K562 (cell line): Measurements from ENCODE around the gene KCNK7. TPM values are rescaled to one million over a fixed set of nuclear protein-coding genes. Genes with fewer than 3 reads are reported as not detected.
A peak's percentile ranks its signal among the peaks of the same experiment; 100 is the strongest.

Experiments used
- CBX8 ChIP-seq: fragments of 200-600 bp; sonication (generic); IDR thresholded peaks from 2 replicates; pipeline ENCODE4 v1.6.1; 2012; ENCODE audit warnings: borderline replicate concordance, mixed run types, low read depth, mild to moderate bottlenecking, moderate library complexity, mixed read lengths, low read length, control low read depth, inconsistent platforms; ENCODE audit not compliant: poor library complexity, severe bottlenecking; ENCODE audit errors: extremely low read depth
- CC2D1A ChIP-seq: fragments of 450-650 bp; IDR thresholded peaks from 2 replicates; pipeline ENCODE4 v1.6.1; 2017; ENCODE audit warnings: mild to moderate bottlenecking
- FIP1L1 ChIP-seq: fragments of 200-400 bp; formaldehyde crosslinking; IDR thresholded peaks from 2 replicates; pipeline ENCODE4 v1.6.1; 2018; ENCODE audit warnings: mild to moderate bottlenecking, low read depth, low read length; ENCODE audit not compliant: poor library complexity, severe bottlenecking
- FOS ChIP-seq: IDR thresholded peaks from 3 replicates; pipeline ENCODE4 v1.6.1; 2011; ENCODE audit not compliant: insufficient read length; ENCODE audit errors: extremely low read depth
- MXI1 ChIP-seq: IDR thresholded peaks from 2 replicates; pipeline ENCODE4 v1.6.1; 2011; ENCODE audit warnings: low read depth, mild to moderate bottlenecking, improper control_type of control experiment, low read length
- NFE2 ChIP-seq: IDR thresholded peaks from 2 replicates; pipeline ENCODE4 v1.6.1; 2014; ENCODE audit warnings: antibody characterized with exemption, low read depth
- POLR2G ChIP-seq: fragments of 200-400 bp; formaldehyde crosslinking; IDR thresholded peaks from 2 replicates; pipeline ENCODE4 v1.6.1; 2017; ENCODE audit warnings: low read depth, mild to moderate bottlenecking, antibody characterized with exemption, low read length, moderate library complexity
- SMARCA4 ChIP-seq: fragments of 450-650 bp; IDR thresholded peaks from 2 replicates; pipeline ENCODE4 v1.6.1; 2016
- SREBF1 ChIP-seq: fragments of 150-350 bp; IDR thresholded peaks from 2 replicates; pipeline ENCODE4 v1.6.1; 2014; ENCODE audit warnings: antibody characterized with exemption, low read depth, low read length, borderline replicate concordance
- TEAD4 ChIP-seq, 2 experiments: sonication (generic) in 1 of 2; formaldehyde crosslinking in 1 of 2; IDR thresholded peaks; 2 replicates each; pipeline versions ENCODE4 v1.6.1 to v1.8.0; 2012 to 2022; ENCODE audit warnings: borderline replicate concordance in 1 of 2, inconsistent platforms in 1 of 2, low read length in 1 of 2, mild to moderate bottlenecking in 1 of 2, missing genetic modification reagents in 1 of 2
- YBX1 ChIP-seq: fragments of 450-650 bp; IDR thresholded peaks from 2 replicates; pipeline ENCODE4 v1.7.1; 2016; ENCODE audit warnings: mild to moderate bottlenecking
- ZNF134 ChIP-seq: fragments of 250-450 bp; sonication (Bioruptor Pico); conservative IDR thresholded peaks from 2 replicates; pipeline ENCODE4 v1.4.0; 2020
- polyA plus RNA-seq, 8 experiments: library from polyadenylated mRNA; depleted of rRNA in 4 of 8; stranded (reverse) in 5 of 8; unstranded in 3 of 8; fragments of >200 nt; fragmentation: Nextera tagmentation in 2 of 8; fragmentation: Illumina TruSeq in 1 of 8; extraction: Ambion mirVana in 2 of 8; extraction: Trizol in 1 of 8; gene quantifications; 2 replicates each; pipeline versions ENCODE4 v1.2.1 to v1.2.3, GENCODE V29; 2011 to 2014; ENCODE audit warnings: inconsistent platforms in 1 of 8, missing spikeins in 1 of 8
- total RNA-seq, 7 experiments: library from RNA; depleted of rRNA in 6 of 7; stranded (reverse); fragments of >200 nt in 6 of 7; fragmentation: Illumina TruSeq in 2 of 7; extraction: Trizol in 2 of 7; gene quantifications; 2 replicates each; pipeline versions ENCODE4 v1.2.1 to v1.2.3, GENCODE V29; 2011 to 2021; ENCODE audit warnings: low replicate concordance in 1 of 7
- TF ChIP-seq, protein P1 (sequence below): fragments of 200-800 bp; sonication (Bioruptor generic); IDR thresholded peaks from 2 replicates; pipeline ENCODE4 v1.6.1; 2016; ENCODE audit warnings: missing genetic modification characterization, missing compliant biosample characterization
- TF ChIP-seq, protein P2 (sequence below): fragments of 450-650 bp; IDR thresholded peaks from one replicate; pipeline ENCODE4 v1.6.1; 2018; ENCODE audit warnings: mild to moderate bottlenecking, moderate library complexity; ENCODE audit not compliant: partially characterized antibody
- TF ChIP-seq, protein P3 (sequence below): fragments of 450-650 bp; IDR thresholded peaks from 2 replicates; pipeline ENCODE4 v1.6.1; 2017; ENCODE audit warnings: mild to moderate bottlenecking, moderate library complexity
- TF ChIP-seq, protein P4 (sequence below): conservative IDR thresholded peaks from 2 replicates; pipeline ENCODE4 v1.6.1; 2011; ENCODE audit warnings: low read depth, mild to moderate bottlenecking, low read length; ENCODE audit not compliant: control insufficient read depth

The KCNK7 gene
- total and polyA plus RNA-seq, 9 of the 15 experiments (the other 6 are each of a cell fraction or from before 2014, with no cell fraction given), result 0.07 to 0.40 TPM; not detected in 7

DNA sequence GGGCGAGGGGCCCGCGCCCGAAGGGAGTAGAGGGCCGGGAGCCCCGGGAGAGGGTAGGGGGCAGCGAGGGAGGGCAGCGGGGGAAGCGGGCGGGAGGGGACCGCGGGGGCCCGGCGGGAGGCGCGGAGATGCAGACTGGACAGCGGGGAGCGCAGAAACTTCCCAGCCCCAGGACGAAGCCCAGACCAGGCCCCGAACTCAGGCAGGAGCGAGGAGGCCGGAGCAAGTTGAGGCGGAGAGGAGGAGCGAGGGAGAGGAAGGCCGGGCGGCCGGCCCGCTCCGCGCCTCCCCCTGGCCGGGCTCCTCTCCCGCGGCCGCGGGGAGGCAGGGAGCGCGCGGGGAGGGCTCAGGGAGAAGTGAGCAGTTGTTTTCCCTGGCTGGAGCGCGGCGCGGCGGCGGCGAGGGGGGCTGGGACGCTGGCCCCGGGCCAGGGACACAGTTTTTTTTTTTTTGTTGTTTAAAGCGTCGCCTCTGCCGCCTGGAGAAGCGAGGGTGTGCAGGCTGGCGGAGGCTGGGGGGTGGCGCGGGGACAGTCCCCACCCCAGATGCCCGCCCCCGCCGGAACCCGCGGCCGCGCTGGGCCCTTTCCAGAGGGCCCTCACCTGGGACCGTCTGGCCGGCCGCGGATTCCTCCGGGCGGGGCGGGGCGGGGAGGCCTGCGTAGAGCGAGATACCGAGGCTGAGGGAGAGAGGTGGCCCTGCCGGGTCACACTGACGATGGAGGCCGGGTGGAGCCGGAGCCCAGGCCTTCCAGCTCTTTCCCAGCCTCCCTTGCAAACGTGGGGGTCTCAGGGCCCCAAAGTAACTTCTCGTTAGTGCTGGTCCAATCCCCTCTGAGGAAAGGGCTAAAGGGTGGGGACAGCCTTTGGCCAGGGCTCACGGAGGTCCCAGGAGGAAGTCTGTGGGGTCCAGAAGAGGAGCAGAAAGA, 37.3 kb downstream of the KCNK7 start, which contains the start of gene LTBP3 (continued):
- TF ChIP-seq FOS (no peak), CBX8 (no peak), CC2D1A (no peak), TEAD4 (IDR thresholded peaks at IDR 0.05; ENCODE audit: low read length) (peak; percentile 38; the same call in 1 of the 2 replicates), TEAD4 (CRISPR knock-in tag; IDR thresholded peaks at IDR 0.05; ENCODE audit: borderline replicate concordance) (no peak), YBX1 (no peak), ZNF134 (CRISPR knock-in tag) (no peak), SREBF1 (no peak), MXI1 (no peak), NFE2 (no peak), FIP1L1 (peak; percentile 13), SMARCA4 (no peak), POLR2G (peak; percentile 86)
- TF ChIP-seq, protein P1, sequence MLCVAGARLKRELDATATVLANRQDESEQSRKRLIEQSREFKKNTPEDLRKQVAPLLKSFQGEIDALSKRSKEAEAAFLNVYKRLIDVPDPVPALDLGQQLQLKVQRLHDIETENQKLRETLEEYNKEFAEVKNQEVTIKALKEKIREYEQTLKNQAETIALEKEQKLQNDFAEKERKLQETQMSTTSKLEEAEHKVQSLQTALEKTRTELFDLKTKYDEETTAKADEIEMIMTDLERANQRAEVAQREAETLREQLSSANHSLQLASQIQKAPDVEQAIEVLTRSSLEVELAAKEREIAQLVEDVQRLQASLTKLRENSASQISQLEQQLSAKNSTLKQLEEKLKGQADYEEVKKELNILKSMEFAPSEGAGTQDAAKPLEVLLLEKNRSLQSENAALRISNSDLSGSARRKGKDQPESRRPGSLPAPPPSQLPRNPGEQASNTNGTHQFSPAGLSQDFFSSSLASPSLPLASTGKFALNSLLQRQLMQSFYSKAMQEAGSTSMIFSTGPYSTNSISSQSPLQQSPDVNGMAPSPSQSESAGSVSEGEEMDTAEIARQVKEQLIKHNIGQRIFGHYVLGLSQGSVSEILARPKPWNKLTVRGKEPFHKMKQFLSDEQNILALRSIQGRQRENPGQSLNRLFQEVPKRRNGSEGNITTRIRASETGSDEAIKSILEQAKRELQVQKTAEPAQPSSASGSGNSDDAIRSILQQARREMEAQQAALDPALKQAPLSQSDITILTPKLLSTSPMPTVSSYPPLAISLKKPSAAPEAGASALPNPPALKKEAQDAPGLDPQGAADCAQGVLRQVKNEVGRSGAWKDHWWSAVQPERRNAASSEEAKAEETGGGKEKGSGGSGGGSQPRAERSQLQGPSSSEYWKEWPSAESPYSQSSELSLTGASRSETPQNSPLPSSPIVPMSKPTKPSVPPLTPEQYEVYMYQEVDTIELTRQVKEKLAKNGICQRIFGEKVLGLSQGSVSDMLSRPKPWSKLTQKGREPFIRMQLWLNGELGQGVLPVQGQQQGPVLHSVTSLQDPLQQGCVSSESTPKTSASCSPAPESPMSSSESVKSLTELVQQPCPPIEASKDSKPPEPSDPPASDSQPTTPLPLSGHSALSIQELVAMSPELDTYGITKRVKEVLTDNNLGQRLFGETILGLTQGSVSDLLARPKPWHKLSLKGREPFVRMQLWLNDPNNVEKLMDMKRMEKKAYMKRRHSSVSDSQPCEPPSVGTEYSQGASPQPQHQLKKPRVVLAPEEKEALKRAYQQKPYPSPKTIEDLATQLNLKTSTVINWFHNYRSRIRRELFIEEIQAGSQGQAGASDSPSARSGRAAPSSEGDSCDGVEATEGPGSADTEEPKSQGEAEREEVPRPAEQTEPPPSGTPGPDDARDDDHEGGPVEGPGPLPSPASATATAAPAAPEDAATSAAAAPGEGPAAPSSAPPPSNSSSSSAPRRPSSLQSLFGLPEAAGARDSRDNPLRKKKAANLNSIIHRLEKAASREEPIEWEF (CRISPR knock-in tag), result no peak
- TF ChIP-seq, protein P2, sequence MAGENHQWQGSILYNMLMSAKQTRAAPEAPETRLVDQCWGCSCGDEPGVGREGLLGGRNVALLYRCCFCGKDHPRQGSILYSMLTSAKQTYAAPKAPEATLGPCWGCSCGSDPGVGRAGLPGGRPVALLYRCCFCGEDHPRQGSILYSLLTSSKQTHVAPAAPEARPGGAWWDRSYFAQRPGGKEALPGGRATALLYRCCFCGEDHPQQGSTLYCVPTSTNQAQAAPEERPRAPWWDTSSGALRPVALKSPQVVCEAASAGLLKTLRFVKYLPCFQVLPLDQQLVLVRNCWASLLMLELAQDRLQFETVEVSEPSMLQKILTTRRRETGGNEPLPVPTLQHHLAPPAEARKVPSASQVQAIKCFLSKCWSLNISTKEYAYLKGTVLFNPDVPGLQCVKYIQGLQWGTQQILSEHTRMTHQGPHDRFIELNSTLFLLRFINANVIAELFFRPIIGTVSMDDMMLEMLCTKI, result no peak
- TF ChIP-seq, protein P3, sequence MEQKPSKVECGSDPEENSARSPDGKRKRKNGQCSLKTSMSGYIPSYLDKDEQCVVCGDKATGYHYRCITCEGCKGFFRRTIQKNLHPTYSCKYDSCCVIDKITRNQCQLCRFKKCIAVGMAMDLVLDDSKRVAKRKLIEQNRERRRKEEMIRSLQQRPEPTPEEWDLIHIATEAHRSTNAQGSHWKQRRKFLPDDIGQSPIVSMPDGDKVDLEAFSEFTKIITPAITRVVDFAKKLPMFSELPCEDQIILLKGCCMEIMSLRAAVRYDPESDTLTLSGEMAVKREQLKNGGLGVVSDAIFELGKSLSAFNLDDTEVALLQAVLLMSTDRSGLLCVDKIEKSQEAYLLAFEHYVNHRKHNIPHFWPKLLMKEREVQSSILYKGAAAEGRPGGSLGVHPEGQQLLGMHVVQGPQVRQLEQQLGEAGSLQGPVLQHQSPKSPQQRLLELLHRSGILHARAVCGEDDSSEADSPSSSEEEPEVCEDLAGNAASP, result no peak
- TF ChIP-seq, protein P4, sequence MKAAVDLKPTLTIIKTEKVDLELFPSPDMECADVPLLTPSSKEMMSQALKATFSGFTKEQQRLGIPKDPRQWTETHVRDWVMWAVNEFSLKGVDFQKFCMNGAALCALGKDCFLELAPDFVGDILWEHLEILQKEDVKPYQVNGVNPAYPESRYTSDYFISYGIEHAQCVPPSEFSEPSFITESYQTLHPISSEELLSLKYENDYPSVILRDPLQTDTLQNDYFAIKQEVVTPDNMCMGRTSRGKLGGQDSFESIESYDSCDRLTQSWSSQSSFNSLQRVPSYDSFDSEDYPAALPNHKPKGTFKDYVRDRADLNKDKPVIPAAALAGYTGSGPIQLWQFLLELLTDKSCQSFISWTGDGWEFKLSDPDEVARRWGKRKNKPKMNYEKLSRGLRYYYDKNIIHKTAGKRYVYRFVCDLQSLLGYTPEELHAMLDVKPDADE, result no peak; the same call in 1 of the 2 replicates
